GM12878 (cell line): ENCODE data around the gene BACE2. TPM values are rescaled to one million over a fixed set of nuclear protein-coding genes. Genes with fewer than 3 reads are reported as not detected.

Experiments
- ATAC-seq: fragments of 200-7000 bp; cut with Tn5 transposase; 3 replicates; pipeline ENCODE4 v1.9.1; 2020; ENCODE audit warnings: mild to moderate bottlenecking, moderate library complexity
- BruUV-seq: library from RNA; stranded (reverse); fragments of 400-500 nt; replicated peaks from 2 replicates; lab custom pipeline; 2021; lab: Mats Ljungman, UMichigan
- CTCF ChIA-PET: fragments of 300-600 bp; sonication (Branson Sonifier 250); formaldehyde crosslinking; extraction: SDS; loops from one replicate; lab custom pipeline; 2021; ENCODE audit warnings: inconsistent platforms; lab: Yijun Ruan, JAX
- POLR2A ChIA-PET: fragments of 350-600 bp; formaldehyde crosslinking; extraction: SDS; loops from one replicate; lab custom pipeline; 2021; ENCODE audit warnings: inconsistent platforms; lab: Charles Lee
- RAD21 ChIA-PET: fragments of 300-600 bp; sonication (Branson Sonifier 250); formaldehyde crosslinking; loops from one replicate; lab custom pipeline; 2023; ENCODE audit warnings: antibody characterized with exemption; ENCODE audit not compliant: unreplicated experiment; lab: Charles Lee
- SMC1A ChIA-PET: fragments of 300-600 bp; sonication (Branson Sonifier 250); formaldehyde crosslinking; loops from one replicate; lab custom pipeline; 2023; ENCODE audit not compliant: unreplicated experiment, uncharacterized antibody; lab: Charles Lee
- DNase-seq: peaks from one replicate; pipeline ENCODE4 v3.0.0-alpha.2; 2011; ENCODE audit warnings: low read depth, low spot score
- FAIRE-seq: peaks from 3 replicates; lab custom pipeline; 2011; peaks lifted over from hg19 to GRCh38; lab: Jason Lieb, UNC
- H2AFZ ChIP-seq: 2 replicates; pipeline ENCODE4 v1.6.0; 2011; ENCODE audit warnings: low read depth, low read length, control low read depth; ENCODE audit not compliant: control insufficient read depth
- H3K27ac ChIP-seq: 2 replicates; pipeline ENCODE4 v1.5.1; 2011; ENCODE audit warnings: control low read depth; ENCODE audit not compliant: control insufficient read depth, insufficient read depth
- H3K27me3 ChIP-seq, 2 experiments: replicated peaks in 1 of 2; 2 replicates each; pipeline versions ENCODE4 v1.6.0 to v1.6.1; 2011; ENCODE audit warnings: low read length in 1 of 2; ENCODE audit not compliant: control insufficient read depth in 2 of 2, insufficient read depth in 2 of 2
- H3K36me3 ChIP-seq, 2 experiments: 2 replicates each; pipeline ENCODE4 v1.5.1; 2011; ENCODE audit warnings: low read length in 1 of 2; ENCODE audit not compliant: control insufficient read depth in 2 of 2, insufficient read depth in 2 of 2
- H3K4me1 ChIP-seq: 2 replicates; pipeline ENCODE4 v1.6.1; 2011; ENCODE audit warnings: mild to moderate bottlenecking, low read length, moderate library complexity, mixed read lengths; ENCODE audit not compliant: control insufficient read depth, insufficient read depth
- H3K4me2 ChIP-seq: 2 replicates; pipeline ENCODE4 v1.6.0; 2011; ENCODE audit warnings: control low read depth; ENCODE audit not compliant: control insufficient read depth, insufficient read depth
- H3K4me3 ChIP-seq: fragments of 200-600 bp; sonication (generic); 2 replicates; pipeline ENCODE4 v1.5.1; 2016
- H3K79me2 ChIP-seq: 2 replicates; pipeline ENCODE4 v1.6.0; 2011; ENCODE audit warnings: low read length; ENCODE audit not compliant: control insufficient read depth, insufficient read depth
- H3K9ac ChIP-seq: 2 replicates; pipeline ENCODE4 v1.8.0; 2011; ENCODE audit warnings: low read length, control low read depth, mixed read lengths; ENCODE audit not compliant: control insufficient read depth, insufficient read depth
- H3K9me3 ChIP-seq: replicated peaks from 3 replicates; pipeline ENCODE4 v1.5.1; 2011; ENCODE audit warnings: mild to moderate bottlenecking, low read length; ENCODE audit not compliant: control insufficient read depth, insufficient read depth
- H4K20me1 ChIP-seq: 2 replicates; pipeline ENCODE4 v1.6.0; 2011; ENCODE audit not compliant: control insufficient read depth, insufficient read depth
- ATF7 ChIP-seq: fragments of 450-650 bp; IDR thresholded peaks from 2 replicates; pipeline ENCODE4 v1.6.1; 2016; ENCODE audit warnings: low read depth, mild to moderate bottlenecking
- EED ChIP-seq: sonication (generic); IDR thresholded peaks from 2 replicates; pipeline ENCODE4 v1.6.1; 2016; ENCODE audit warnings: antibody characterized with exemption, low read depth
- EZH2 ChIP-seq: IDR thresholded peaks from 2 replicates; pipeline ENCODE4 v1.6.1; 2012; ENCODE audit warnings: low read depth, mild to moderate bottlenecking, control low read depth, inconsistent platforms, low read length, borderline replicate concordance; ENCODE audit not compliant: control insufficient read depth
- PML ChIP-seq: IDR thresholded peaks from 2 replicates; pipeline ENCODE4 v1.6.1; 2012; ENCODE audit warnings: low read length, inconsistent platforms
- POLR2AphosphoS5 ChIP-seq: IDR thresholded peaks from 2 replicates; pipeline ENCODE4 v1.6.1; 2011; ENCODE audit warnings: mild to moderate bottlenecking, low read length, inconsistent platforms
- SUZ12 ChIP-seq: fragments of 200-600 bp; sonication (generic); IDR thresholded peaks from one replicate; pipeline ENCODE4 v1.6.1; 2018; ENCODE audit warnings: antibody characterized with exemption, mild to moderate bottlenecking; ENCODE audit not compliant: unreplicated experiment
- WGBS: methylation state at CpG from one replicate; pipeline ENCODE4 v1.1.6; 2016; ENCODE audit warnings: low lambda C conversion rate; ENCODE audit not compliant: insufficient replicate concordance, insufficient coverage; ENCODE audit errors: missing lambda C conversion rate; 5-methylcytosine and 5-hydroxymethylcytosine counted together
- in situ Hi-C: fragments of 300-500 bp; cut with MboI; formaldehyde crosslinking; loops from 9 replicates; pipeline ENCODE4 v1.14.3; 2018; ENCODE audit warnings: mixed read lengths
- intact Hi-C: fragments of 100-400 bp; cut with micrococcal nuclease; formaldehyde crosslinking; loops from one replicate; pipeline ENCODE4 v1.14.2; 2022; ENCODE audit not compliant: unreplicated experiment
- polyA plus RNA-seq, 11 experiments: library from polyadenylated mRNA; depleted of rRNA in 4 of 11; unstranded in 6 of 11; stranded (reverse) in 5 of 11; fragments of >200 nt; fragmentation: Nextera tagmentation in 4 of 11; fragmentation: Illumina TruSeq in 1 of 11; extraction: Ambion mirVana in 4 of 11; extraction: Trizol in 1 of 11; gene quantifications; 1 replicate in 1 of 11; 2 replicates in 10 of 11; pipeline versions ENCODE4 v1.2.1 to v1.2.3, GENCODE V29; 2011 to 2016; ENCODE audit warnings: inconsistent platforms in 2 of 11, missing spikeins in 2 of 11, low read depth in 1 of 11
- total RNA-seq, 4 experiments: library from RNA; depleted of rRNA in 3 of 4; stranded (reverse); fragments of >200 nt in 3 of 4; fragmentation: Illumina TruSeq in 1 of 4; extraction: Trizol in 1 of 4; gene quantifications; 2 replicates each; pipeline versions ENCODE4 v1.2.1 to v1.2.3, GENCODE V29; 2013 to 2021
- TF ChIP-seq, protein P1 (sequence below): fragments of 450-650 bp; IDR thresholded peaks from 2 replicates; pipeline ENCODE4 v1.6.1; 2014; ENCODE audit warnings: mild to moderate bottlenecking
- TF ChIP-seq, protein P2 (sequence below): fragments of 450-650 bp; IDR thresholded peaks from 2 replicates; pipeline ENCODE4 v1.6.1; 2017; ENCODE audit warnings: mild to moderate bottlenecking, low read depth, inconsistent platforms; ENCODE audit not compliant: poor library complexity, severe bottlenecking
- TF ChIP-seq, protein P3 (sequence below): fragments of 450-650 bp; IDR thresholded peaks from 2 replicates; pipeline ENCODE4 v1.6.1; 2017; ENCODE audit warnings: mild to moderate bottlenecking

The BACE2 gene
- total and polyA plus RNA-seq, 10 of the 15 experiments (the other 5 are each of a cell fraction or from before 2014, with no cell fraction given), result 0.04 to 0.69 (median 0.18) TPM; not detected in 5

DNA sequence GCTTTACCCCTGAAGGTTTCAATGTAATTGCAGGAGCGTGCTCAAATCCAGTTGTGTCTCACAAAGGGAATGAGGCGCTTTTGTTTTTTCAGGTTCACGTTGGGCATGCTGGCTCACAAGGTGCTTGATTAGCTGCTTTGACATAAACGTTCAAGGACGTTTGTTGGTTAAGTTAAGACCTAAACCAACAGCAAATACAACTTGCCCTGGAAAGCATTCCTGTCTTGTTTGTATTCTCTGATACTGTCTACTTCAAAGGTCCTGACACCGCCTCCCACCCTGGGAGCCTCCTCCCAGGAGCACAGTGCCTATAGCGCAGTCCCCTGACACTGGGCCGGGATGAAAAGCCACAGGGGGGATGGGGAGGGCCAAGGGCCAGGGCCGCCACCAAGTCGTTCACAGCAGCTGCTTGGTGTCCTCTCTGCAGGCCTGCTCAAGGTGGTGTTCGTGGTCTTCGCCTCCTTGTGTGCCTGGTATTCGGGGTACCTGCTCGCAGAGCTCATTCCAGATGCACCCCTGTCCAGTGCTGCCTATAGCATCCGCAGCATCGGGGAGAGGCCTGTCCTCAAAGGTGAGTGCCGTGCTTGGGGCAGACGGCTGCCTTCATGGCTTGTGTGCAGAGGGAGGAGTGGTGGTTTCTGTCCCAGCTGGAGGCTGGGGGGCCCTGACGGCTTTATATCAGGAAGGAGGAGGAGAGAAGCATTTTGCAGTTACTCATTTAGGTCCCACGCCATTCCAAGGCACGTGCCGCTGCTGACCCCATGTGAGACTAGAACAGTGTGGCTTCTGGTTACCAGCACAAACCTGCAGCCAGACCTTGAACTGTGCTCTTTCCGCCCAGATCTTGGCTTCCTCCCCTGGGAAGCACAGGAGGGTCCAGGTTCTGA is 154.8 kb downstream of the BACE2 start:
- FAIRE-seq (no peak), DNase-seq (no peak), ATAC-seq (no peak)
- CTCF ChIA-PET, result interaction anchor here (1.6 kb wide), 2 partner anchors 40 to 41 kb away, joined by 3 read pairs; no protein-coding TSS in a partner anchor
- in situ Hi-C loops, result no loop called here
- SMC1A ChIA-PET, result interaction anchor here (1.0 kb wide), 1 partner anchor 32 kb away, joined by 3 read pairs; no protein-coding TSS in a partner anchor
- RAD21 ChIA-PET, result no interaction called here
- no peaks in the 10 kb centered on the region for H3K4me1 ChIP-seq
- no TSS peak for BruUV-seq
- intact Hi-C loops, result no loop called here
- H3K36me3 ChIP-seq, result no peaks in the 10 kb centered on the region
- no peak overlapping the region for H3K4me3 ChIP-seq
- H3K27me3 ChIP-seq, result no peaks in the 10 kb centered on the region; a peak in 1 of 4 replicates
- H3K9ac ChIP-seq, result no peak overlapping the region
- no peak overlapping the region for H3K27ac ChIP-seq
- WGBS, result 59% methylated on average over 23 of the region's 23 CpGs
- H3K4me2 ChIP-seq, result no peak overlapping the region
- no peak overlapping the region for H2AFZ ChIP-seq
- no peaks in the 10 kb centered on the region for H3K9me3 ChIP-seq
- no peaks in the 10 kb centered on the region; the same call in 1 of the 2 replicates for H4K20me1 ChIP-seq
- no peak for TF ChIP-seq PML
- TF ChIP-seq, protein P1, sequence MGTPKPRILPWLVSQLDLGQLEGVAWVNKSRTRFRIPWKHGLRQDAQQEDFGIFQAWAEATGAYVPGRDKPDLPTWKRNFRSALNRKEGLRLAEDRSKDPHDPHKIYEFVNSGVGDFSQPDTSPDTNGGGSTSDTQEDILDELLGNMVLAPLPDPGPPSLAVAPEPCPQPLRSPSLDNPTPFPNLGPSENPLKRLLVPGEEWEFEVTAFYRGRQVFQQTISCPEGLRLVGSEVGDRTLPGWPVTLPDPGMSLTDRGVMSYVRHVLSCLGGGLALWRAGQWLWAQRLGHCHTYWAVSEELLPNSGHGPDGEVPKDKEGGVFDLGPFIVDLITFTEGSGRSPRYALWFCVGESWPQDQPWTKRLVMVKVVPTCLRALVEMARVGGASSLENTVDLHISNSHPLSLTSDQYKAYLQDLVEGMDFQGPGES, result no peak
- no peak for TF ChIP-seq POLR2AphosphoS5
- no peak for TF ChIP-seq EZH2
- TF ChIP-seq, protein P2, sequence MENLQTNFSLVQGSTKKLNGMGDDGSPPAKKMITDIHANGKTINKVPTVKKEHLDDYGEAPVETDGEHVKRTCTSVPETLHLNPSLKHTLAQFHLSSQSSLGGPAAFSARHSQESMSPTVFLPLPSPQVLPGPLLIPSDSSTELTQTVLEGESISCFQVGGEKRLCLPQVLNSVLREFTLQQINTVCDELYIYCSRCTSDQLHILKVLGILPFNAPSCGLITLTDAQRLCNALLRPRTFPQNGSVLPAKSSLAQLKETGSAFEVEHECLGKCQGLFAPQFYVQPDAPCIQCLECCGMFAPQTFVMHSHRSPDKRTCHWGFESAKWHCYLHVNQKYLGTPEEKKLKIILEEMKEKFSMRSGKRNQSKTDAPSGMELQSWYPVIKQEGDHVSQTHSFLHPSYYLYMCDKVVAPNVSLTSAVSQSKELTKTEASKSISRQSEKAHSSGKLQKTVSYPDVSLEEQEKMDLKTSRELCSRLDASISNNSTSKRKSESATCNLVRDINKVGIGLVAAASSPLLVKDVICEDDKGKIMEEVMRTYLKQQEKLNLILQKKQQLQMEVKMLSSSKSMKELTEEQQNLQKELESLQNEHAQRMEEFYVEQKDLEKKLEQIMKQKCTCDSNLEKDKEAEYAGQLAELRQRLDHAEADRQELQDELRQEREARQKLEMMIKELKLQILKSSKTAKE, result no peak
- no peak for TF ChIP-seq ATF7
- TF ChIP-seq, protein P3, sequence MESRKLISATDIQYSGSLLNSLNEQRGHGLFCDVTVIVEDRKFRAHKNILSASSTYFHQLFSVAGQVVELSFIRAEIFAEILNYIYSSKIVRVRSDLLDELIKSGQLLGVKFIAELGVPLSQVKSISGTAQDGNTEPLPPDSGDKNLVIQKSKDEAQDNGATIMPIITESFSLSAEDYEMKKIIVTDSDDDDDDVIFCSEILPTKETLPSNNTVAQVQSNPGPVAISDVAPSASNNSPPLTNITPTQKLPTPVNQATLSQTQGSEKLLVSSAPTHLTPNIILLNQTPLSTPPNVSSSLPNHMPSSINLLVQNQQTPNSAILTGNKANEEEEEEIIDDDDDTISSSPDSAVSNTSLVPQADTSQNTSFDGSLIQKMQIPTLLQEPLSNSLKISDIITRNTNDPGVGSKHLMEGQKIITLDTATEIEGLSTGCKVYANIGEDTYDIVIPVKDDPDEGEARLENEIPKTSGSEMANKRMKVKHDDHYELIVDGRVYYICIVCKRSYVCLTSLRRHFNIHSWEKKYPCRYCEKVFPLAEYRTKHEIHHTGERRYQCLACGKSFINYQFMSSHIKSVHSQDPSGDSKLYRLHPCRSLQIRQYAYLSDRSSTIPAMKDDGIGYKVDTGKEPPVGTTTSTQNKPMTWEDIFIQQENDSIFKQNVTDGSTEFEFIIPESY, result no peak
- TF ChIP-seq EED, result no peak
- TF ChIP-seq SUZ12, result no peak
- POLR2A ChIA-PET, result no interaction called here
- no peaks in the 10 kb centered on the region for H3K79me2 ChIP-seq
